Mesothelial cell of epicardium (in vitro differentiated cells): Measurements from ENCODE around the gene KCNQ2. TPM values are rescaled to one million over a fixed set of nuclear protein-coding genes. Genes with fewer than 3 reads are reported as not detected.

Experiments used
- DNase-seq, 2 experiments: peaks; one replicate each; pipeline ENCODE4 v3.0.0; 2021; ENCODE audit warnings: low spot score in 2 of 2; ENCODE audit not compliant: unreplicated experiment in 2 of 2
- H3K27ac Mint-ChIP-seq: 2 replicates; pipeline ENCODE4 v1.8.0; 2021; ENCODE audit warnings: mixed read lengths
- H3K27me3 Mint-ChIP-seq: 2 replicates; pipeline ENCODE4 v1.8.0; 2021; ENCODE audit warnings: low read depth, mixed read lengths
- H3K36me3 Mint-ChIP-seq: 2 replicates; pipeline ENCODE4 v1.8.0; 2021; ENCODE audit warnings: mixed read lengths
- H3K4me1 Mint-ChIP-seq: 2 replicates; pipeline ENCODE4 v1.8.0; 2021; ENCODE audit warnings: mixed read lengths
- H3K4me3 Mint-ChIP-seq: 2 replicates; pipeline ENCODE4 v1.8.0; 2021; ENCODE audit warnings: mild to moderate bottlenecking, moderate library complexity, mixed read lengths
- H3K9me3 Mint-ChIP-seq: 2 replicates; pipeline ENCODE4 v1.8.0; 2021; ENCODE audit warnings: mixed read lengths
- total RNA-seq: library from RNA; stranded (reverse); gene quantifications from 3 replicates; pipeline ENCODE4 v1.2.1, GENCODE V29; 2021
- TF ChIP-seq, protein P1 (sequence below): fragments of 200-600 bp; sonication (generic); IDR thresholded peaks from one replicate; pipeline ENCODE4 v1.5.0; 2021; ENCODE audit warnings: antibody characterized with exemption; ENCODE audit not compliant: unreplicated experiment

The KCNQ2 gene
- total RNA-seq, 1 donor from 2014 or later = 11.8 TPM

GRCh38 chr20:63459070-63459380 lies 13.4 kb downstream of the KCNQ2 start:
- H3K4me1 Mint-ChIP-seq = peaks cover 12% of the 10 kb centered on the region
- H3K36me3 Mint-ChIP-seq = no peaks in the 10 kb centered on the region
- H3K27ac Mint-ChIP-seq = no peak overlapping the region
- H3K9me3 Mint-ChIP-seq = no peaks in the 10 kb centered on the region
- TF ChIP-seq, protein P1, sequence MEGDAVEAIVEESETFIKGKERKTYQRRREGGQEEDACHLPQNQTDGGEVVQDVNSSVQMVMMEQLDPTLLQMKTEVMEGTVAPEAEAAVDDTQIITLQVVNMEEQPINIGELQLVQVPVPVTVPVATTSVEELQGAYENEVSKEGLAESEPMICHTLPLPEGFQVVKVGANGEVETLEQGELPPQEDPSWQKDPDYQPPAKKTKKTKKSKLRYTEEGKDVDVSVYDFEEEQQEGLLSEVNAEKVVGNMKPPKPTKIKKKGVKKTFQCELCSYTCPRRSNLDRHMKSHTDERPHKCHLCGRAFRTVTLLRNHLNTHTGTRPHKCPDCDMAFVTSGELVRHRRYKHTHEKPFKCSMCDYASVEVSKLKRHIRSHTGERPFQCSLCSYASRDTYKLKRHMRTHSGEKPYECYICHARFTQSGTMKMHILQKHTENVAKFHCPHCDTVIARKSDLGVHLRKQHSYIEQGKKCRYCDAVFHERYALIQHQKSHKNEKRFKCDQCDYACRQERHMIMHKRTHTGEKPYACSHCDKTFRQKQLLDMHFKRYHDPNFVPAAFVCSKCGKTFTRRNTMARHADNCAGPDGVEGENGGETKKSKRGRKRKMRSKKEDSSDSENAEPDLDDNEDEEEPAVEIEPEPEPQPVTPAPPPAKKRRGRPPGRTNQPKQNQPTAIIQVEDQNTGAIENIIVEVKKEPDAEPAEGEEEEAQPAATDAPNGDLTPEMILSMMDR = no peak
- DNase-seq = no peak
- no peak overlapping the region for H3K4me3 Mint-ChIP-seq
- peaks cover 52% of the 10 kb centered on the region for H3K27me3 Mint-ChIP-seq

DNA sequence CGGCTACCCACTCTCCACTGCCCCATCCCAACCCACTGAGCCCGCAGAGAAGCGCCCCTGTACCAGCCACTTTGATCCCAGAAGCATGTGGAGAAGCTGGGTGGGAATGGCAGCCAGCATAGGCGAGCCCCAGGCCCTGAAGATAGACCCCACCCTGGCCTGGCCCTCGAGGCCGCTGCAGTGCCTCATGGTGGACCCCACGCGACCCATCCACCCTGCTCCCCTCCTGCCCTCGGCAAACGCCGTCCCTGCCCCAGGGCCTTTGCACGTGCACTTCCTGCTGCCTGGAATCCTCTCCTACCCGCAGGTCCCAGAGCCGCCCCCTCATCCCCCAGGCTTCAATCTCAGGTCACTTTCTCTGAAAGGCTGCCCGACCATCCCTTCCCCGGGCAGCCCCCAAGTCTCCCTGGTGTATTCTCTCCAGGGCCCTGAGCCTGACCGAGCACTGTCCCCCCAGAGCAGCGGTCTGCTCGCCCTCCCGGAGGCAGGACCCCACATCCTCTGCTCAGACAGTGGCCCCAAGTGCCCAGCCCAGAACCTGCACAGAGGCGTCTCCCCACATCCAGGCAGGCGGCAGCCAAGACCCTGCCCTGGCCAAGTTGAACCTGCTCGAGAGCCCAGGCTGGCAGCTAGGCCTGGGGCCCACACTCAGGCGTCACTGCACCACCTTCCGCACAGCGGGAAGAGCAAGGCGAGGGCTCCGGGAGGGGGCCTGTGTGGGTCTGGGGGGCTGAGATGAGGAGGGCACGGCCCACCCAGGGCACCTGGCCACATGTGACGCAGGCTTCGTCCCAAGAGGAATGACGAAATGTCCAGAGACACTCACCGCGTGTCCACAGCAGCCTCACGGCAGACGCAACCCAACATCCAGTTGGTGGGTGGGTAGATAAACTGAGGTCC lies 14.0 kb downstream of the KCNQ2 start:
- Mint-ChIP-seq H3K27me3 (peaks cover 52% of the 10 kb centered on the region), H3K4me1 (peaks cover 14% of the 10 kb centered on the region), H3K9me3 (no peaks in the 10 kb centered on the region), H3K4me3 (no peak overlapping the region), H3K27ac (no peak overlapping the region), H3K36me3 (no peaks in the 10 kb centered on the region)
- DNase-seq = no peak
- TF ChIP-seq, protein P1 = no peak

DNA sequence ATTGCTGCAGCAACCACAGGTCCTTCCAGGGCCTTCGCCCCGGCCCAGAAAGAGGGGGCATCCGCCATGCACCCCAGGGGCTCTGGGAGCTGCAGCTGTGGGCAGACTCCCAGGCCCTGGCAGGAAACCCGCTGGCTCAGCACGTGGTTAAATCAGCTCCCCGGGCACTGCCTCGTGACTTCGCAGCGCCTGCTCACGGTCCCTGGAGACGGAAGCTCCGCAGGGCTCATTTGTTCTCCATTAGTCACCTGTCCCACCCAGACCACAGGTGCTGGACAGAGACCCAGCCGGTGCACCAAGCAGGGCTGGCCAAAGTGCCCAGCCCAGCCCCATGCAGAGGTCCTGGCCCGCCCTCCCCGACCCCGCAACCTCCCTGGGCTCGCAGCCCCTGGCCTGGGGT lies 14.7 kb downstream of the KCNQ2 start:
- no peak overlapping the region for H3K4me3 Mint-ChIP-seq
- peaks cover 14% of the 10 kb centered on the region for H3K4me1 Mint-ChIP-seq
- H3K27me3 Mint-ChIP-seq = peaks cover 49% of the 10 kb centered on the region
- no peak for DNase-seq
- H3K27ac Mint-ChIP-seq = no peak overlapping the region
- H3K36me3 Mint-ChIP-seq = no peaks in the 10 kb centered on the region
- H3K9me3 Mint-ChIP-seq = no peaks in the 10 kb centered on the region
- TF ChIP-seq, protein P1 = no peak

DNA sequence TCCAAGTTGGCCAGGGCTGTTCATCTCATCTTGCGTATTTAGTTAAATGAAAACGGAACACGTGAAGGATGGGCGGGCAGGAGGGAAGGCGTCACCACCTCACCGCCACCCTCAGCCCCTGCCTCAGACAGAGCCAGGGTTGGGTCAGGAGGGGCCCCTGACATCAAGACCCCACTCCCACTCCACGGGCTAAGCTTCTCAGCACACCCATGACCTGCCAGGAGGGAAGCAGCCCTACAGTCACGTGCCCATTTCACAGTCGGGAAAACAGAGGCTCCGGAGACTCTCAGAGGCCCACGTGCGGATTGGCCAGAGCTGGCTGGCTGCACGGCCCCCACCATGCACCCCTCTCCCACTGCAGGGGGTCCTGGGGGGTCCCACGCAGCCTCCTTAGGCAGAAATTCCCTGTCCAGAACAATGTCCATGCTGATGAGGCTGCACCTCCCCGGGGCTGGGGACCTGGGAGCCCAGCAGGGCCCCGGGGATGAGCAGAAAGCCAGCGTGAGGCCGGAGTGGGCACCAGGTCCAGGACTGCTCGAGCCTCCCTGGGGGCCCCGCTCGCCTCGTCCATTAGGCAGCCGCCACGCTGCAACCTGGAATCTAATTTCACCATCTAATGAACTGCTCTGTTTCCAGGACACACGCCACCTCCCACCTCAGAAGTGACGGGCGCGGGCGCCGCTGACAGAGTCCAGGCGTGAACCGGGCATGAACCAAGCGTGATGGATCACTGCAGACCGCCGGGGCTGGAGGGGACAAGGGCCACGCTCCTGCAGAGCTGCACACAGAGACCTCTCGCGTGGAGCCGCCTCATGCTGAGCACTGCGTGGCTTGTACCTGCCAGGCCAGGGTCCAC lies 15.8 kb downstream of the KCNQ2 start:
- no peak for DNase-seq
- H3K4me3 Mint-ChIP-seq = no peak overlapping the region
- no peaks in the 10 kb centered on the region for H3K36me3 Mint-ChIP-seq
- TF ChIP-seq, protein P1 = no peak
- peaks cover 51% of the 10 kb centered on the region for H3K27me3 Mint-ChIP-seq
- H3K27ac Mint-ChIP-seq = no peak overlapping the region
- H3K9me3 Mint-ChIP-seq = no peaks in the 10 kb centered on the region
- peaks cover 14% of the 10 kb centered on the region for H3K4me1 Mint-ChIP-seq

DNA sequence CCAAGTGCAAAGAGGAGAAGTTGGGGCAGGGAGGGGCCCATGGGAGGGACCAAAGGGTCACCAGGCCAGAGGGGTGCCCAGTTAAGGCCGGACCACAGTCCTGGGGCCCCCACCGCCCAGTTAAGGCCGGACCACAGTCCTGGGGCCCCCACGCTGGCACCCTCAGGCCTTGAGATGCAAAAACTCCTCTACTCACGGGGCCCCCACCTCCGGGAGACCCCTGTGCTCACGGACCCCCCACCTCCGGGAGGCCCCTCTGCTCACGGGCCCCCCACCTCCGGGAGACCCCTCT lies 16.9 kb downstream of the KCNQ2 start:
- Mint-ChIP-seq H3K27me3 (peaks cover 41% of the 10 kb centered on the region), H3K36me3 (no peaks in the 10 kb centered on the region), H3K4me3 (no peak overlapping the region), H3K27ac (no peak overlapping the region), H3K4me1 (peaks cover 14% of the 10 kb centered on the region), H3K9me3 (no peaks in the 10 kb centered on the region)
- TF ChIP-seq, protein P1 = no peak
- no peak for DNase-seq
